Retinal pigment epithelial cell (primary cell): ENCODE data around the gene SP3.

Experiments used
- DNase-seq: peaks from one replicate; pipeline ENCODE4 v3.0.0-alpha.2; 2010; ENCODE audit warnings: low read depth
- H3K4me3 ChIP-seq: 2 replicates; pipeline ENCODE4 v1.5.1; 2011; ENCODE audit warnings: mild to moderate bottlenecking, low read length, control low read depth, moderate library complexity
- CTCF ChIP-seq: conservative IDR thresholded peaks from 2 replicates; pipeline ENCODE4 v1.5.1; 2011; ENCODE audit warnings: low read depth, low read length, control low read depth, inconsistent platforms

The SP3 gene

GRCh38 chr2:173881461-173881860 lies 83.7 kb downstream of the SP3 start:
- H3K4me3 ChIP-seq, result no peak overlapping the region
- DNase-seq, result no peak
- no peak for TF ChIP-seq CTCF

GRCh38 chr2:173880561-173880960 lies 84.6 kb downstream of the SP3 start:
- no peak for DNase-seq
- H3K4me3 ChIP-seq, result no peak overlapping the region
- TF ChIP-seq CTCF, result no peak

- no peak for TF ChIP-seq CTCF
- DNase-seq, result no peak
- no peak overlapping the region for H3K4me3 ChIP-seq
Observed at GRCh38 chr2:173876833-173877413, 88.2 kb downstream of the SP3 start.

- no peak overlapping the region for H3K4me3 ChIP-seq
- DNase-seq, result no peak
- TF ChIP-seq CTCF, result no peak
Observed at GRCh38 chr2:173874894-173875237, 90.3 kb downstream of the SP3 start.

GRCh38 chr2:173874003-173874893 lies 90.9 kb downstream of the SP3 start:
- no peak overlapping the region for H3K4me3 ChIP-seq
- no peak for TF ChIP-seq CTCF
- no peak for DNase-seq

- no peak for DNase-seq
- H3K4me3 ChIP-seq, result no peak overlapping the region
- no peak for TF ChIP-seq CTCF
Observed at GRCh38 chr2:173872714-173873113, 92.5 kb downstream of the SP3 start.
